K562 (cell line): ENCODE results near the gene GZMM. TPM values are rescaled to one million over a fixed set of nuclear protein-coding genes. Genes with fewer than 3 reads are reported as not detected.

Source experiments
- CHD4 ChIP-seq: fragments of 200-600 bp; sonication (generic); IDR thresholded peaks from 3 replicates; pipeline ENCODE4 v1.6.1; 2012; ENCODE audit warnings: low read depth, mild to moderate bottlenecking, mixed read lengths, low read length, inconsistent platforms; ENCODE audit not compliant: insufficient read depth, insufficient replicate concordance, poor library complexity, severe bottlenecking
- FOXJ2 ChIP-seq: fragments of 200-800 bp; sonication (Bioruptor generic); IDR thresholded peaks from 2 replicates; pipeline ENCODE4 v1.6.1; 2016; ENCODE audit warnings: missing genetic modification characterization, missing compliant biosample characterization
- HMGN3 ChIP-seq: IDR thresholded peaks from 2 replicates; pipeline ENCODE4 v1.6.1; 2011; ENCODE audit warnings: borderline replicate concordance, low read depth, mild to moderate bottlenecking, mixed read lengths, low read length; ENCODE audit not compliant: insufficient read length; ENCODE audit errors: extremely low read depth
- KLF10 ChIP-seq: fragments of 250-450 bp; sonication (Bioruptor Pico); IDR thresholded peaks from 2 replicates; pipeline ENCODE4 v1.6.1; 2021; ENCODE audit warnings: matching md5 sums
- MBD2 ChIP-seq: sonication (generic); IDR thresholded peaks from 2 replicates; pipeline ENCODE4 v1.6.1; 2016; ENCODE audit warnings: low read depth, borderline replicate concordance
- POLR2B ChIP-seq: fragments of 450-650 bp; IDR thresholded peaks from 2 replicates; pipeline ENCODE4 v1.6.1; 2018; ENCODE audit warnings: low read depth; ENCODE audit not compliant: partially characterized antibody
- RBM22 ChIP-seq: fragments of 200-400 bp; formaldehyde crosslinking; IDR thresholded peaks from 2 replicates; pipeline ENCODE4 v1.6.1; 2018; ENCODE audit warnings: low read length, low read depth; ENCODE audit not compliant: poor library complexity, severe bottlenecking
- SUPT5H ChIP-seq: fragments of 450-650 bp; IDR thresholded peaks from 2 replicates; pipeline ENCODE4 v1.6.1; 2016
- TEAD1 ChIP-seq, 2 experiments: fragments of 450-650 bp in 1 of 2; sonication (generic) in 1 of 2; formaldehyde crosslinking; IDR thresholded peaks; 2 replicates each; pipeline versions ENCODE4 v1.4.0 to v1.8.0; 2020 to 2022; ENCODE audit warnings: mild to moderate bottlenecking in 2 of 2, missing genetic modification reagents in 1 of 2
- ZBTB17 ChIP-seq: fragments of 450-650 bp; formaldehyde crosslinking; IDR thresholded peaks from 2 replicates; pipeline ENCODE4 v1.4.0; 2020; ENCODE audit warnings: mild to moderate bottlenecking
- ZNF212 ChIP-seq: fragments of 450-650 bp; formaldehyde crosslinking; IDR thresholded peaks from 2 replicates; pipeline ENCODE4 v1.4.0; 2020; ENCODE audit warnings: mild to moderate bottlenecking
- polyA plus RNA-seq, 8 experiments: library from polyadenylated mRNA; depleted of rRNA in 4 of 8; stranded (reverse) in 5 of 8; unstranded in 3 of 8; fragments of >200 nt; fragmentation: Nextera tagmentation in 2 of 8; fragmentation: Illumina TruSeq in 1 of 8; extraction: Ambion mirVana in 2 of 8; extraction: Trizol in 1 of 8; gene quantifications; 2 replicates each; pipeline versions ENCODE4 v1.2.1 to v1.2.3, GENCODE V29; 2011 to 2014; ENCODE audit warnings: inconsistent platforms in 1 of 8, missing spikeins in 1 of 8
- total RNA-seq, 7 experiments: library from RNA; depleted of rRNA in 6 of 7; stranded (reverse); fragments of >200 nt in 6 of 7; fragmentation: Illumina TruSeq in 2 of 7; extraction: Trizol in 2 of 7; gene quantifications; 2 replicates each; pipeline versions ENCODE4 v1.2.1 to v1.2.3, GENCODE V29; 2011 to 2021; ENCODE audit warnings: low replicate concordance in 1 of 7
- TF ChIP-seq, protein P1 (sequence below): fragments of 450-650 bp; formaldehyde crosslinking; IDR thresholded peaks from 2 replicates; pipeline ENCODE4 v1.4.0; 2022; ENCODE audit warnings: mild to moderate bottlenecking, moderate library complexity
- TF ChIP-seq, protein P2 (sequence below): sonication (generic); formaldehyde crosslinking; IDR thresholded peaks from 2 replicates; pipeline ENCODE4 v1.8.0; 2022; ENCODE audit warnings: missing genetic modification reagents, mild to moderate bottlenecking, borderline replicate concordance
- TF ChIP-seq, protein P3 (sequence below): fragments of 450-650 bp; formaldehyde crosslinking; IDR thresholded peaks from 2 replicates; pipeline ENCODE4 v1.4.0; 2022; ENCODE audit warnings: missing genetic modification characterization
- TF ChIP-seq, protein P4 (sequence below): fragments of 250-450 bp; sonication (Bioruptor Pico); IDR thresholded peaks from 2 replicates; pipeline ENCODE4 v1.5.0; 2021; ENCODE audit warnings: mild to moderate bottlenecking, borderline replicate concordance

GZMM gene
- total and polyA plus RNA-seq, 9 of the 15 experiments (the other 6 are each of a cell fraction or from before 2014, with no cell fraction given) = 0.08 to 2.6 (median 0.70) TPM; not detected in 2

DNA sequence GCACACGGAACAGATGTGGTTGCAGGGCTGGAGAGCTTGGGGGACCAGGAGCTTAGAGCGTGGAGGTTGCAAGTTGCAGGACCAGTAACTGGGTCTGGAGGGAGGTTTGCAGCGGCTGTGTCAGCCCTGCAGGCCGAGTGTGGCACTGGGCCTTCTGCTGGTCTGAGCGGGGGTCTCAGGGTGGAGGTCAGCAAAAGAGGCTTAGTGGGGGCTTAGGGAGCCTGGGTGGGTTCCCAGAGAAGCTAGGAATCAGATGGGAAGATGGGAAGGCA is 40.1 kb downstream of the GZMM start (continued):
- no peak for TF ChIP-seq CHD4
- 0 out of 2 replicates have a peak, but pooled peaks have one; percentile 13 for TF ChIP-seq MBD2
- TF ChIP-seq, protein P1, sequence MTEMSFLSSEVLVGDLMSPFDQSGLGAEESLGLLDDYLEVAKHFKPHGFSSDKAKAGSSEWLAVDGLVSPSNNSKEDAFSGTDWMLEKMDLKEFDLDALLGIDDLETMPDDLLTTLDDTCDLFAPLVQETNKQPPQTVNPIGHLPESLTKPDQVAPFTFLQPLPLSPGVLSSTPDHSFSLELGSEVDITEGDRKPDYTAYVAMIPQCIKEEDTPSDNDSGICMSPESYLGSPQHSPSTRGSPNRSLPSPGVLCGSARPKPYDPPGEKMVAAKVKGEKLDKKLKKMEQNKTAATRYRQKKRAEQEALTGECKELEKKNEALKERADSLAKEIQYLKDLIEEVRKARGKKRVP (CRISPR knock-in tag) = 0 out of 2 replicates have a peak, but pooled peaks have one; percentile 2
- peak; percentile 79 for TF ChIP-seq POLR2B
- TF ChIP-seq, protein P2, sequence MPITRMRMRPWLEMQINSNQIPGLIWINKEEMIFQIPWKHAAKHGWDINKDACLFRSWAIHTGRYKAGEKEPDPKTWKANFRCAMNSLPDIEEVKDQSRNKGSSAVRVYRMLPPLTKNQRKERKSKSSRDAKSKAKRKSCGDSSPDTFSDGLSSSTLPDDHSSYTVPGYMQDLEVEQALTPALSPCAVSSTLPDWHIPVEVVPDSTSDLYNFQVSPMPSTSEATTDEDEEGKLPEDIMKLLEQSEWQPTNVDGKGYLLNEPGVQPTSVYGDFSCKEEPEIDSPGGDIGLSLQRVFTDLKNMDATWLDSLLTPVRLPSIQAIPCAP (CRISPR knock-in tag) = no peak
- peak; percentile 83 for TF ChIP-seq SUPT5H
- no peak for TF ChIP-seq FOXJ2 (tag)
- TF ChIP-seq, protein P3, sequence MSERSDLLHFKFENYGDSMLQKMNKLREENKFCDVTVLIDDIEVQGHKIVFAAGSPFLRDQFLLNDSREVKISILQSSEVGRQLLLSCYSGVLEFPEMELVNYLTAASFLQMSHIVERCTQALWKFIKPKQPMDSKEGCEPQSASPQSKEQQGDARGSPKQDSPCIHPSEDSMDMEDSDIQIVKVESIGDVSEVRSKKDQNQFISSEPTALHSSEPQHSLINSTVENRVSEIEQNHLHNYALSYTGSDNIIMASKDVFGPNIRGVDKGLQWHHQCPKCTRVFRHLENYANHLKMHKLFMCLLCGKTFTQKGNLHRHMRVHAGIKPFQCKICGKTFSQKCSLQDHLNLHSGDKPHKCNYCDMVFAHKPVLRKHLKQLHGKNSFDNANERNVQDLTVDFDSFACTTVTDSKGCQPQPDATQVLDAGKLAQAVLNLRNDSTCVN (CRISPR knock-in tag) = 0 out of 2 replicates have a peak, but pooled peaks have one; percentile 50
- TF ChIP-seq HMGN3 = peak; percentile 45
- TF ChIP-seq ZBTB17 (CRISPR knock-in tag) = peak; percentile 53; the same call in 1 of the 2 replicates
- TF ChIP-seq TEAD1 (CRISPR knock-in tag; IDR thresholded peaks at IDR 0.05) = 0 out of 4 replicates have a peak, but pooled peaks of 1 of the 2 experiments have one; percentile 6
- TF ChIP-seq ZNF212 = no peak
- peak; percentile 25 for TF ChIP-seq RBM22
- 0 out of 2 replicates have a peak, but pooled peaks have one; percentile 53 for TF ChIP-seq KLF10
- TF ChIP-seq, protein P4, sequence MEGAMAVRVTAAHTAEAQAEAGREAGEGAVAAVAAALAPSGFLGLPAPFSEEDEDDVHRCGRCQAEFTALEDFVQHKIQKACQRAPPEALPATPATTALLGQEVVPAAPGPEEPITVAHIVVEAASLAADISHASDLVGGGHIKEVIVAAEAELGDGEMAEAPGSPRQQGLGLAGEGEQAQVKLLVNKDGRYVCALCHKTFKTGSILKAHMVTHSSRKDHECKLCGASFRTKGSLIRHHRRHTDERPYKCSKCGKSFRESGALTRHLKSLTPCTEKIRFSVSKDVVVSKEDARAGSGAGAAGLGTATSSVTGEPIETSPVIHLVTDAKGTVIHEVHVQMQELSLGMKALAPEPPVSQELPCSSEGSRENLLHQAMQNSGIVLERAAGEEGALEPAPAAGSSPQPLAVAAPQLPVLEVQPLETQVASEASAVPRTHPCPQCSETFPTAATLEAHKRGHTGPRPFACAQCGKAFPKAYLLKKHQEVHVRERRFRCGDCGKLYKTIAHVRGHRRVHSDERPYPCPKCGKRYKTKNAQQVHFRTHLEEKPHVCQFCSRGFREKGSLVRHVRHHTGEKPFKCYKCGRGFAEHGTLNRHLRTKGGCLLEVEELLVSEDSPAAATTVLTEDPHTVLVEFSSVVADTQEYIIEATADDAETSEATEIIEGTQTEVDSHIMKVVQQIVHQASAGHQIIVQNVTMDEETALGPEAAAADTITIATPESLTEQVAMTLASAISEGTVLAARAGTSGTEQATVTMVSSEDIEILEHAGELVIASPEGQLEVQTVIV = no peak
